Uterus (tissue), 2 donors: ENCODE measurements around the gene ABCC4.

Experiments used
- CTCF ChIP-seq, 4 experiments: fragments of 200-600 bp in 2 of 4; fragments of 450-650 bp in 2 of 4; sonication (generic) in 2 of 4; IDR thresholded peaks; one replicate each; pipeline ENCODE4 v1.5.1; 2016 to 2019; ENCODE audit warnings: antibody characterized with exemption in 4 of 4, mild to moderate bottlenecking in 2 of 4, moderate library complexity in 1 of 4
- POLR2A ChIP-seq, 2 donors: fragments of 450-650 bp; IDR thresholded peaks; one replicate each; pipeline ENCODE4 v1.6.1; 2016; ENCODE audit warnings: antibody characterized with exemption in 2 of 2, mild to moderate bottlenecking in 1 of 2, moderate library complexity in 1 of 2

- TF ChIP-seq POLR2A (IDR thresholded peaks at IDR 0.05): no peak
- no peak for TF ChIP-seq CTCF (IDR thresholded peaks at IDR 0.05)
Measured at GRCh38 chr13:95059306-95059705, 241.9 kb downstream of the ABCC4 start.
